Right lobe of liver (tissue), 4 donors: Measurements from ENCODE around the gene SLC51A.

Experiments
- POLR2A ChIP-seq: fragments of 450-650 bp; IDR thresholded peaks from one replicate; pipeline ENCODE4 v1.6.1; 2017; ENCODE audit warnings: antibody characterized with exemption, mild to moderate bottlenecking
- TF ChIP-seq, protein P1 (sequence below), 4 donors: fragments of 200-600 bp in 3 of 4; fragments of 450-650 bp in 1 of 4; IDR thresholded peaks; one replicate each; pipeline versions ENCODE4 v1.5.1 to v1.8.0; 2016 to 2022; ENCODE audit warnings: antibody characterized with exemption in 4 of 4, mild to moderate bottlenecking in 2 of 4
- donor health status: DM: no; HTN: no; CAD: no.
- donor health status: DM: no; HTN: no; CAD: no.
- donor health status: DM: no; HTN: yes; CAD: no.

DNA sequence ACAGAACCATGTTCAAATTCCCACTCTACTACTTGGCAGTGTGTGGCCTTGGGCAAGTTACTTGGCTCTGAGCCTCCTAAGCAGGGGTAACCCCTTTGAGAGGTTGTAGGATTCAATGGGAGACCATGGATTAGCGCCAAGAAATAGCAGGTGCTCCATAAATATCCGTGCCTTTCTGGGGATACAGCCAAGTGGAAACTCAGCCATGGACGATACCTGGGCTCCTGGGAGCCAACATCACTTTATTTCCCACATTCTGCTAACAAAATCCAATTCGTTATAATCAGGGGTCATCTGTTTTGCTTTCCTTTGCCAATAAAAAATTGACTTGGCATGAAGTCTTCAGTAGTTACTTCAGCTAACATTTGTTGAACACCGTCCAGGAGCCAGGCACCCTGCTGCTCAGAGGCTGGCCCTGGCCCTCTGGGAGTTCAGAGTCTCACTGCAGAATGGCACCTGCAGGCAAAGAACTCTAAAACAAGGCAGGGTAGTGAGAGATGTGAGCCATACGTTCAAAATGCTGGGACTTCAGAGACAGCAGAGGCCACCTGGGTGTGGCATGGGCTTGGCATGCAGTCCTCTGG lies 47.4 kb upstream of the SLC51A start:
- TF ChIP-seq, protein P1, sequence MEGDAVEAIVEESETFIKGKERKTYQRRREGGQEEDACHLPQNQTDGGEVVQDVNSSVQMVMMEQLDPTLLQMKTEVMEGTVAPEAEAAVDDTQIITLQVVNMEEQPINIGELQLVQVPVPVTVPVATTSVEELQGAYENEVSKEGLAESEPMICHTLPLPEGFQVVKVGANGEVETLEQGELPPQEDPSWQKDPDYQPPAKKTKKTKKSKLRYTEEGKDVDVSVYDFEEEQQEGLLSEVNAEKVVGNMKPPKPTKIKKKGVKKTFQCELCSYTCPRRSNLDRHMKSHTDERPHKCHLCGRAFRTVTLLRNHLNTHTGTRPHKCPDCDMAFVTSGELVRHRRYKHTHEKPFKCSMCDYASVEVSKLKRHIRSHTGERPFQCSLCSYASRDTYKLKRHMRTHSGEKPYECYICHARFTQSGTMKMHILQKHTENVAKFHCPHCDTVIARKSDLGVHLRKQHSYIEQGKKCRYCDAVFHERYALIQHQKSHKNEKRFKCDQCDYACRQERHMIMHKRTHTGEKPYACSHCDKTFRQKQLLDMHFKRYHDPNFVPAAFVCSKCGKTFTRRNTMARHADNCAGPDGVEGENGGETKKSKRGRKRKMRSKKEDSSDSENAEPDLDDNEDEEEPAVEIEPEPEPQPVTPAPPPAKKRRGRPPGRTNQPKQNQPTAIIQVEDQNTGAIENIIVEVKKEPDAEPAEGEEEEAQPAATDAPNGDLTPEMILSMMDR (IDR thresholded peaks at IDR 0.05), result no peak
- no peak for TF ChIP-seq POLR2A
